ENCODE results near the gene NUDT3.

NUDT3 gene

GRCh38 chr6:34243131-34243771 lies 149.2 kb downstream of the NUDT3 start:
- no peak overlapping the region for H3K4me3 ChIP-seq (ENCODE audit: low read depth, low read length)
- in situ Hi-C loops (cut with HindIII; ENCODE audit: low sequenced_read_pairs): no loop called here
- TF ChIP-seq, protein P1, sequence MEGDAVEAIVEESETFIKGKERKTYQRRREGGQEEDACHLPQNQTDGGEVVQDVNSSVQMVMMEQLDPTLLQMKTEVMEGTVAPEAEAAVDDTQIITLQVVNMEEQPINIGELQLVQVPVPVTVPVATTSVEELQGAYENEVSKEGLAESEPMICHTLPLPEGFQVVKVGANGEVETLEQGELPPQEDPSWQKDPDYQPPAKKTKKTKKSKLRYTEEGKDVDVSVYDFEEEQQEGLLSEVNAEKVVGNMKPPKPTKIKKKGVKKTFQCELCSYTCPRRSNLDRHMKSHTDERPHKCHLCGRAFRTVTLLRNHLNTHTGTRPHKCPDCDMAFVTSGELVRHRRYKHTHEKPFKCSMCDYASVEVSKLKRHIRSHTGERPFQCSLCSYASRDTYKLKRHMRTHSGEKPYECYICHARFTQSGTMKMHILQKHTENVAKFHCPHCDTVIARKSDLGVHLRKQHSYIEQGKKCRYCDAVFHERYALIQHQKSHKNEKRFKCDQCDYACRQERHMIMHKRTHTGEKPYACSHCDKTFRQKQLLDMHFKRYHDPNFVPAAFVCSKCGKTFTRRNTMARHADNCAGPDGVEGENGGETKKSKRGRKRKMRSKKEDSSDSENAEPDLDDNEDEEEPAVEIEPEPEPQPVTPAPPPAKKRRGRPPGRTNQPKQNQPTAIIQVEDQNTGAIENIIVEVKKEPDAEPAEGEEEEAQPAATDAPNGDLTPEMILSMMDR (IDR thresholded peaks at IDR 0.05; ENCODE audit: low read depth, low read length): no peak
- DNase-seq (ENCODE audit: low read depth, low spot score): peak; percentile 58

- in situ Hi-C loops (cut with HindIII; ENCODE audit: low sequenced_read_pairs): no loop called here
- H3K4me3 ChIP-seq (ENCODE audit: low read depth, low read length): no peak overlapping the region
- TF ChIP-seq, protein P1 (IDR thresholded peaks at IDR 0.05; ENCODE audit: low read depth, low read length): no peak
- DNase-seq (ENCODE audit: low read depth, low spot score): peak; percentile 31
Measured at GRCh38 chr6:34242252-34243130, 150.0 kb downstream of the NUDT3 start.

- in situ Hi-C loops (cut with HindIII; ENCODE audit: low sequenced_read_pairs): no loop called here
- DNase-seq (ENCODE audit: low read depth, low spot score): no peak
- no peak overlapping the region for H3K4me3 ChIP-seq (ENCODE audit: low read depth, low read length)
- TF ChIP-seq, protein P1 (IDR thresholded peaks at IDR 0.05; ENCODE audit: low read depth, low read length): no peak
Measured at GRCh38 chr6:34241351-34242215, 150.9 kb downstream of the NUDT3 start.

DNA sequence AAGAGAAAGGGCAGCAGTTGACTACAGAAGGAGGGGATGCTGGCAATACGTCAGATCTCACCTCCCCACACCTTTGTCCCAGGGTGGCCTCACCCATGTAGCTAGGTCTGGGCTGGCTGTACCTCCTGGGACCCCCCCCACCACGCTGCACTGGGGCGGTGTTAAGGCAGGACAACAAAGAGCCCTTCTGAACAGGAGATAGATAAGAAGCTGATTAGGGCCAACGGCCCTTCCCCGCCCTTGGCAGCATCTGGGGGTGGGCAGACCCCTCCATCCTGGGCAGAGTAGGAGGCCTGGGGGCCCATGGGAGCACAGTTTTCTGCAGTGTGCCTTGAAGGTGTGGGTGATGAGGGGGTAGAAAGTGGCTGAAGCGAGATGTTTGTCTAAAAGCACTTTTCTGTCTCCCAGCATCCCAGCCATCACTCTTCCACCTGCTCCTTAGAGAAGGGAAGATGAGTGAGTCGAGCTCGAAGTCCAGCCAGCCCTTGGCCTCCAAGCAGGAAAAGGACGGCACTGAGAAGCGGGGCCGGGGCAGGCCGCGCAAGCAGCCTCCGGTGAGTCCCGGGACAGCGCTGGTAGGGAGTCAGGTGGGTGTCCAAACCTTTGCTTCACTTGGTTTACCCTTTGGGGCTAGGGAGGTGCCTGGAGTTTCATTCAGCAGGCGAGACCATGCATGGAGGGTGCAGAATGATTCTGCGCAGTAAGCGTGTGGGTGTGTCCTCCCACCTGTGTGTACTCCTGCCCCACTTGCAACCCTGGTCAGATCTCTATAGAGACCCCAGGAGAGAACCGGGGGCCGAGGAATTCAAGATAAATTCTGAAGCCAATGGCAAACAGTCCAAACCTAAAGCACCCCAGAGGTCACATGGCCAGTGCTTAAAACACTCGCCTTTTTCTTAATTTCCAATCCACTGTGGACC lies 151.9 kb downstream of the NUDT3 start:
- in situ Hi-C loops (cut with HindIII; ENCODE audit: low sequenced_read_pairs): no loop called here
- no peak for DNase-seq (ENCODE audit: low read depth, low spot score)

DNA sequence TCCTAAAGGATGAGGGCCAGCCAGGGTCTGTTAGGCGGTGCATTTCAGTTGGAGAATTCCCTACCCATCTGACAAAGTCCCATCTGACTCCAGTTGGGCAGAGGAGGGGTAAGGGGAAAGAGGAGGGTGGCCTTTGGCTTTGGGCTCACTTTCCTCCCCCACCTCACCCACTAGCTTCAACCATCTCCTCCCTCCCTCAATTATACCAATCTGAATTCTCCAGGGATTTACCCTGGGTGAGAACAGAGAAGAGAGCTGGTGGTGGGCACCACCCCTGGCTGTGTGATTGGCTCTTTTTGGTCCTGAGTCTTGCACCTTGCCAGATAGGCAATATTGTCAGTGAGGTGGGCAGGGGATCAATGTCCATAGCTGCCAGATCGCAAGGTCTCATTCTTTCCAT lies 152.6 kb downstream of the NUDT3 start:
- no peak overlapping the region for H3K4me3 ChIP-seq (ENCODE audit: low read depth, low read length)
- DNase-seq (ENCODE audit: low read depth, low spot score): no peak
- in situ Hi-C loops (cut with HindIII; ENCODE audit: low sequenced_read_pairs): no loop called here
- TF ChIP-seq, protein P1 (IDR thresholded peaks at IDR 0.05; ENCODE audit: low read depth, low read length): no peak

More for the DNA sequence above, 151.9 kb downstream of the NUDT3 start:
- TF ChIP-seq, protein P1 (IDR thresholded peaks at IDR 0.05; ENCODE audit: low read depth, low read length): no peak
- no peak overlapping the region for H3K4me3 ChIP-seq (ENCODE audit: low read depth, low read length)

Measured in astrocyte of the spinal cord (primary cell).